Esophagus squamous epithelium (tissue), 4 donors: ENCODE data around the gene CD46.

Source experiments
- CTCF ChIP-seq, 6 experiments: fragments of 450-650 bp in 4 of 6; fragments of 200-600 bp in 2 of 6; sonication (generic) in 2 of 6; IDR thresholded peaks; one replicate each; pipeline ENCODE4 v1.5.1; 2016 to 2019; ENCODE audit warnings: antibody characterized with exemption in 6 of 6, mild to moderate bottlenecking in 4 of 6, moderate library complexity in 4 of 6
- POLR2A ChIP-seq, 4 donors: fragments of 450-650 bp; IDR thresholded peaks; one replicate each; pipeline ENCODE4 v1.6.1; 2017; ENCODE audit warnings: antibody characterized with exemption in 4 of 4, mild to moderate bottlenecking in 4 of 4, moderate library complexity in 3 of 4

DNA sequence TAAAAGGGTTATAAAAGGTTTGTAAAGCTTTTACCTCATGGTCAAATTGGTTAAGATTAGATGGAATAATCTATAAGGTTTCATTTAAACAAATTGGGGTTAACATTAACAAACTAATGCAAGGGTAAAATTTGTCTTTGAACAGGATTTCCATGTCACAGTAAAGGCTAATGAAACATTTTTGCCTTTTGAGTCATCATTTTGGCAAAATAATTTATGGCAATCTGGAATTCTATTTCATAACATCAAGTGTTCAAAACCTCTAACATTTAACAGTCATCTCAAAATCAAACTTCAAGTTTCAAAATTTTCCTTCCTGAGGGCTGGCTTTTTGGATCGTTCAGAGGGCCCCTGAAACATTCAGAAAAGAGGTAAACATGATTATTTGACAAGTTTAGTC is 6.6 kb upstream of the CD46 start:
- TF ChIP-seq CTCF (IDR thresholded peaks at IDR 0.05) (no peak), POLR2A (IDR thresholded peaks at IDR 0.05) (no peak)
